Endothelial cell of umbilical vein (primary cell): ENCODE measurements around the gene RADIL. TPM values are rescaled to one million over a fixed set of nuclear protein-coding genes. Genes with fewer than 3 reads are reported as not detected.

Experiments
- BruUV-seq: library from RNA; stranded (reverse); fragments of 400-500 nt; replicated peaks from 2 replicates; lab custom pipeline; 2021; lab: Mats Ljungman, UMichigan
- CTCF ChIA-PET: fragments of 300-600, 350-600 bp; sonication (Branson Sonifier 250); formaldehyde crosslinking; loops from one replicate; lab custom pipeline; 2021; ENCODE audit warnings: antibody characterized with exemption, inconsistent platforms; lab: Charles Lee
- POLR2A ChIA-PET: fragments of 300-600, 350-600 bp; sonication (Branson Sonifier 250); formaldehyde crosslinking; loops from one replicate; lab custom pipeline; 2021; ENCODE audit warnings: antibody characterized with exemption, inconsistent platforms; lab: Charles Lee
- DNase-seq: peaks from one replicate; pipeline ENCODE4 v3.0.0-alpha.2; 2011; ENCODE audit warnings: low read depth, low spot score
- FAIRE-seq: peaks from 2 replicates; lab custom pipeline; 2011; peaks lifted over from hg19 to GRCh38; lab: Jason Lieb, UNC
- H2AFZ ChIP-seq: 2 replicates; pipeline ENCODE4 v1.6.0; 2012; ENCODE audit warnings: low read depth, low read length, control low read depth, inconsistent platforms
- H3K27ac ChIP-seq: 2 replicates; pipeline ENCODE4 v1.5.1; 2011; ENCODE audit warnings: low read depth, mild to moderate bottlenecking, control low read depth, low read length, moderate library complexity; ENCODE audit not compliant: insufficient read depth
- H3K27me3 ChIP-seq, 2 experiments: 2 replicates each; pipeline versions ENCODE4 v1.6.0 to v1.6.1; 2011; ENCODE audit warnings: low read length in 2 of 2, mixed read lengths in 1 of 2; ENCODE audit not compliant: control insufficient read depth in 2 of 2, insufficient read depth in 2 of 2
- H3K36me3 ChIP-seq, 2 experiments: 2 replicates in 1 of 2; 3 replicates in 1 of 2; pipeline ENCODE4 v1.5.1; 2011; ENCODE audit warnings: low read length in 2 of 2, mild to moderate bottlenecking in 1 of 2, moderate library complexity in 1 of 2; ENCODE audit not compliant: control insufficient read depth in 2 of 2, insufficient read depth in 2 of 2; ENCODE audit errors: extremely low read depth in 1 of 2
- H3K4me1 ChIP-seq: 3 replicates; pipeline ENCODE4 v1.5.1; 2011; ENCODE audit warnings: mild to moderate bottlenecking, low read length; ENCODE audit not compliant: control insufficient read depth, insufficient read depth; ENCODE audit errors: extremely low read depth
- H3K4me2 ChIP-seq: 2 replicates; pipeline ENCODE4 v1.6.1; 2011; ENCODE audit warnings: low read length, control low read depth, mixed read lengths; ENCODE audit not compliant: insufficient read depth
- H3K4me3 ChIP-seq, 3 experiments: fragments of 200-600 bp in 1 of 3; sonication (generic), shearing (Covaris generic) in 1 of 3; replicated peaks in 1 of 3; 2 replicates each; pipeline ENCODE4 v1.5.1; 2011 to 2016; ENCODE audit warnings: control low read depth in 3 of 3, low read length in 3 of 3, mild to moderate bottlenecking in 2 of 3, inconsistent platforms in 1 of 3, low read depth in 1 of 3, moderate library complexity in 1 of 3; ENCODE audit not compliant: insufficient read depth in 1 of 3
- H3K79me2 ChIP-seq: 2 replicates; pipeline ENCODE4 v1.6.0; 2012; ENCODE audit warnings: low read length, inconsistent platforms; ENCODE audit not compliant: control insufficient read depth, insufficient read depth
- H3K9ac ChIP-seq: replicated peaks from 2 replicates; pipeline ENCODE3; 2011; ENCODE audit warnings: low read length, control low read depth; ENCODE audit not compliant: insufficient read depth; ENCODE audit errors: extremely low read depth
- H3K9me1 ChIP-seq: replicated peaks from 3 replicates; pipeline ENCODE4 v1.6.0; 2011; ENCODE audit warnings: mild to moderate bottlenecking, low read length; ENCODE audit not compliant: control insufficient read depth, insufficient read depth; ENCODE audit errors: extremely low read depth
- H3K9me3 ChIP-seq: replicated peaks from 2 replicates; pipeline ENCODE4 v1.5.1; 2012; ENCODE audit warnings: low read length, inconsistent platforms; ENCODE audit not compliant: control insufficient read depth, insufficient read depth
- H4K20me1 ChIP-seq: replicated peaks from 2 replicates; pipeline ENCODE3; 2011; ENCODE audit warnings: mild to moderate bottlenecking, low read length; ENCODE audit not compliant: control insufficient read depth, insufficient read depth; ENCODE audit errors: extremely low read depth
- EZH2 ChIP-seq: IDR thresholded peaks from 2 replicates; pipeline ENCODE4 v1.6.1; 2012; ENCODE audit warnings: borderline replicate concordance, low read depth, mild to moderate bottlenecking, moderate library complexity, low read length, inconsistent platforms; ENCODE audit not compliant: severe bottlenecking
- FOS ChIP-seq: IDR thresholded peaks from 2 replicates; pipeline ENCODE4 v1.6.1; 2011; ENCODE audit warnings: mild to moderate bottlenecking, low read length, moderate library complexity, borderline replicate concordance; ENCODE audit not compliant: insufficient read depth
- GATA2 ChIP-seq: IDR thresholded peaks from 2 replicates; pipeline ENCODE4 v1.7.0; 2011; ENCODE audit warnings: low read depth, mild to moderate bottlenecking, moderate library complexity, mixed read lengths, low read length; ENCODE audit not compliant: insufficient read length, insufficient read depth
- JUN ChIP-seq: IDR thresholded peaks from 2 replicates; pipeline ENCODE4 v1.6.1; 2011; ENCODE audit warnings: borderline replicate concordance, low read depth; ENCODE audit not compliant: insufficient read length, insufficient read depth
- MAX ChIP-seq: IDR thresholded peaks from 2 replicates; pipeline ENCODE4 v1.6.1; 2011; ENCODE audit not compliant: insufficient read depth, insufficient read length
- MYC ChIP-seq: IDR thresholded peaks from one replicate; pipeline ENCODE4 v1.6.1; 2011; ENCODE audit warnings: mild to moderate bottlenecking, low read depth, low read length
- POLR2A ChIP-seq: IDR thresholded peaks from 2 replicates; pipeline ENCODE4 v1.6.1; 2012; ENCODE audit warnings: low read depth, mild to moderate bottlenecking, control low read depth, low read length
- POLR2AphosphoS5 ChIP-seq: IDR thresholded peaks from 2 replicates; pipeline ENCODE4 v1.6.1; 2012; ENCODE audit warnings: low read depth, mild to moderate bottlenecking, control low read depth, low read length, moderate library complexity; ENCODE audit not compliant: insufficient read depth
- dilution Hi-C: fragments of 300-500 bp; cut with MboI; formaldehyde crosslinking; loops from one replicate; pipeline ENCODE4 v1.15.0; 2019; ENCODE audit warnings: low sequenced_read_pairs; ENCODE audit not compliant: extremely low pct_ligation_motif_present
- intact Hi-C: fragments of 100-400 bp; cut with micrococcal nuclease; formaldehyde crosslinking; loops from one replicate; pipeline ENCODE4 v1.10.0; 2022
- polyA plus RNA-seq, 4 experiments: library from polyadenylated mRNA; depleted of rRNA in 3 of 4; stranded (reverse) in 3 of 4; unstranded in 1 of 4; fragments of >200 nt; gene quantifications; 2 replicates each; pipeline versions ENCODE4 v1.2.1 to v1.2.3, GENCODE V29; 2011 to 2012; ENCODE audit warnings: missing spikeins in 1 of 4
- total RNA-seq: library from RNA; stranded (reverse); gene quantifications from 2 replicates; pipeline ENCODE4 v1.2.3, GENCODE V29; 2021
- TF ChIP-seq, protein P1 (sequence below), 2 donors: IDR thresholded peaks; 1 replicate in 1 of 2; 2 replicates in 1 of 2; pipeline ENCODE4 v1.5.1; 2011; ENCODE audit warnings: low read length in 2 of 2, mild to moderate bottlenecking in 2 of 2, moderate library complexity in 2 of 2, control low read depth in 1 of 2, inconsistent platforms in 1 of 2, low read depth in 1 of 2; ENCODE audit not compliant: insufficient read depth in 1 of 2; ENCODE audit errors: extremely low read depth in 1 of 2

RADIL gene
- total and polyA plus RNA-seq, 2 donors (not counting 3 experiments of a cell fraction or from before 2014, with no cell fraction given): 1.2 to 2.5 TPM

DNA sequence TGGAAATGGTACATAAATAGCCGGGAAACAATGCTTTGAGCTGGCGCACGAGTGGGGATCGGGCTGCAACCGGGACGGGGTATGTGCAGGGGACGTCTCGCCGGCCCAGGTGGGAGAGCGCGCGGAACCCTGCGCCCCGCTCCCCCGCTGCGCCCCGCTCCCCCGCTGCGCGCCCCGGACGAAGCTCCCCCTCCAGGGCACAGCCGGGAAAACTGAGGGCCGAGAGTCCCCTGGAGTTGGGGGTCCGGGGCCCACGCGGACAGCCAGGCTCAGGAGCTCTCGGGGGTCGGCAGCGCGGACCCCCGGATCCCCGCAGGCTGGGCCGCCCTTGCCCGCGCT is 514 bp downstream of the RADIL start:
- no peaks in the 10 kb centered on the region for H3K9me3 ChIP-seq
- peak overlapping the region; percentile 73 for H3K4me2 ChIP-seq
- FAIRE-seq: no peak
- peak overlapping the region; percentile 13 for H3K9ac ChIP-seq
- H3K79me2 ChIP-seq: no peaks in the 10 kb centered on the region
- H3K9me1 ChIP-seq: no peaks in the 10 kb centered on the region
- H3K36me3 ChIP-seq: no peaks in the 10 kb centered on the region
- POLR2A ChIA-PET: no interaction called here
- dilution Hi-C loops (no loop called here), intact Hi-C loops (loop anchor here (1.0 kb wide), 4 partner anchors 53 to 272 kb away; no protein-coding TSS in a partner anchor)
- no peaks in the 10 kb centered on the region for H3K27me3 ChIP-seq
- H3K4me3 ChIP-seq: peak overlapping the region; percentile 3 to 46 (median 9)
- no peak for TF ChIP-seq FOS
- no peak for TF ChIP-seq EZH2
- TF ChIP-seq POLR2A: no peak
- TF ChIP-seq, protein P1, sequence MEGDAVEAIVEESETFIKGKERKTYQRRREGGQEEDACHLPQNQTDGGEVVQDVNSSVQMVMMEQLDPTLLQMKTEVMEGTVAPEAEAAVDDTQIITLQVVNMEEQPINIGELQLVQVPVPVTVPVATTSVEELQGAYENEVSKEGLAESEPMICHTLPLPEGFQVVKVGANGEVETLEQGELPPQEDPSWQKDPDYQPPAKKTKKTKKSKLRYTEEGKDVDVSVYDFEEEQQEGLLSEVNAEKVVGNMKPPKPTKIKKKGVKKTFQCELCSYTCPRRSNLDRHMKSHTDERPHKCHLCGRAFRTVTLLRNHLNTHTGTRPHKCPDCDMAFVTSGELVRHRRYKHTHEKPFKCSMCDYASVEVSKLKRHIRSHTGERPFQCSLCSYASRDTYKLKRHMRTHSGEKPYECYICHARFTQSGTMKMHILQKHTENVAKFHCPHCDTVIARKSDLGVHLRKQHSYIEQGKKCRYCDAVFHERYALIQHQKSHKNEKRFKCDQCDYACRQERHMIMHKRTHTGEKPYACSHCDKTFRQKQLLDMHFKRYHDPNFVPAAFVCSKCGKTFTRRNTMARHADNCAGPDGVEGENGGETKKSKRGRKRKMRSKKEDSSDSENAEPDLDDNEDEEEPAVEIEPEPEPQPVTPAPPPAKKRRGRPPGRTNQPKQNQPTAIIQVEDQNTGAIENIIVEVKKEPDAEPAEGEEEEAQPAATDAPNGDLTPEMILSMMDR (IDR thresholded peaks at IDR 0.05; ENCODE audit: extremely low read depth in 1 of 2, insufficient read depth in 1 of 2, low read depth in 1 of 2, low read length in 2 of 2): no peak
- no peak for TF ChIP-seq GATA2
- TF ChIP-seq POLR2AphosphoS5: no peak
- no peak for TF ChIP-seq JUN
- no peak for TF ChIP-seq MYC
- no peak for TF ChIP-seq MAX
- H3K4me1 ChIP-seq: peaks cover 8% of the 10 kb centered on the region
- BruUV-seq: no TSS peak
- H3K27ac ChIP-seq: no peak overlapping the region
- CTCF ChIA-PET: interaction anchor here (0.8 to 3.5 kb wide), 17 partner anchors 9 to 202 kb away, joined by 3 to 22 read pairs (median 4); no protein-coding TSS in a partner anchor
- H2AFZ ChIP-seq: peak overlapping the region; percentile 82
- no peaks in the 10 kb centered on the region for H4K20me1 ChIP-seq
- DNase-seq: no peak
